Type B pancreatic cell (in vitro differentiated cells): ENCODE results near the gene MFRP. TPM values are rescaled to one million over a fixed set of nuclear protein-coding genes. Genes with fewer than 3 reads are reported as not detected.

Experiments
- DNase-seq: peaks from one replicate; pipeline ENCODE4 v3.0.0; 2021; ENCODE audit warnings: mixed read lengths; ENCODE audit not compliant: unreplicated experiment; ENCODE audit errors: extremely low spot score
- H3K27ac Mint-ChIP-seq: 2 replicates; pipeline ENCODE4 v1.8.0; 2021; ENCODE audit warnings: mild to moderate bottlenecking, mixed read lengths
- H3K27me3 Mint-ChIP-seq: 2 replicates; pipeline ENCODE4 v1.8.0; 2021; ENCODE audit warnings: mixed read lengths
- H3K36me3 Mint-ChIP-seq: 2 replicates; pipeline ENCODE4 v1.8.0; 2021; ENCODE audit warnings: mixed read lengths
- H3K4me1 Mint-ChIP-seq: one replicate; pipeline ENCODE4 v1.8.0; 2021; ENCODE audit warnings: mixed read lengths; ENCODE audit not compliant: unreplicated experiment
- H3K4me3 Mint-ChIP-seq: 2 replicates; pipeline ENCODE4 v1.8.0; 2021; ENCODE audit warnings: mild to moderate bottlenecking, mixed read lengths
- H3K9me3 Mint-ChIP-seq: 2 replicates; pipeline ENCODE4 v1.8.0; 2021; ENCODE audit warnings: mixed read lengths
- total RNA-seq: library from RNA; stranded (reverse); gene quantifications from 2 replicates; pipeline ENCODE4 v1.2.1, GENCODE V29; 2021; ENCODE audit warnings: low replicate concordance
- TF ChIP-seq, protein P1 (sequence below): fragments of 200-600 bp; sonication (generic); conservative IDR thresholded peaks from 2 replicates; pipeline ENCODE4 v1.5.0; 2021; ENCODE audit warnings: antibody characterized with exemption, mild to moderate bottlenecking

Gene MFRP
- total RNA-seq, 1 donor from 2014 or later = not detected

DNA sequence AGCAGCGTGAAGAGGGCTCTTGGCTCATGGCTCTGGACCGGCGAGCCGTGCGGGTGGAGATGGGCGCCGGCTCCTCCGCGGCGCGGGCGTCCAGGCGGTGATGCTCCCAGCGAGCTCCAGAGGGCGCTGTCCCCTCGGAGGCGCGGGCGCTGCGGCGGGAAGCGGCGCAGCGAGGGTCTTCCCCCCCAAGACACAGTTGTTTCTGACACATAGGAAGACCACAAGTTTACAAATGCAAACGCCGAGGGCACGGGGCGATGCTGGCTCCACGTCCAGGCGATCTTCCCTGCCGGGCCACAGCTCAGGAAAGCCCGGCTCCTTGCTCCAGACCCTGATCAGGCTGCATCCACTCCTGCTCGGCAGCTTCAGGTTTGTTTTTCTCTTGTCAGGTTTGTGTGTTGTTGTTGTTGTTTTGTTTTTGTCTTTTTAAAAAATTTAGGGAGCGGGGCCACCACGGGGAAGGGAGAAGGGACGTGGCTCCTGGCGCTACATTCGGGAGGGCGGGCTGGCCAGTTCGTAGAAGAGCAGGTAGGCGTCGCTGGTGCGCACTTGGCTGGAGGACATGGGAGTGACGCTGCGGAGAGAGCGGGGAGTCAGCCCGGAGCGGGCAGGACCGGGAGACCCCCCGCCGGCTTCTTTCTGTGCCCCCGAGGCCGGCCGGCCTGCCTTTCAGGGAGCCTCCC lies 10.0 kb upstream of the MFRP start:
- H3K9me3 Mint-ChIP-seq = no peaks in the 10 kb centered on the region
- peak overlapping the region; percentile 74 for H3K27ac Mint-ChIP-seq
- DNase-seq = no peak
- H3K36me3 Mint-ChIP-seq = peaks cover 6% of the 10 kb centered on the region
- H3K27me3 Mint-ChIP-seq = peaks cover 8% of the 10 kb centered on the region
- peaks cover 14% of the 10 kb centered on the region for H3K4me1 Mint-ChIP-seq
- TF ChIP-seq, protein P1, sequence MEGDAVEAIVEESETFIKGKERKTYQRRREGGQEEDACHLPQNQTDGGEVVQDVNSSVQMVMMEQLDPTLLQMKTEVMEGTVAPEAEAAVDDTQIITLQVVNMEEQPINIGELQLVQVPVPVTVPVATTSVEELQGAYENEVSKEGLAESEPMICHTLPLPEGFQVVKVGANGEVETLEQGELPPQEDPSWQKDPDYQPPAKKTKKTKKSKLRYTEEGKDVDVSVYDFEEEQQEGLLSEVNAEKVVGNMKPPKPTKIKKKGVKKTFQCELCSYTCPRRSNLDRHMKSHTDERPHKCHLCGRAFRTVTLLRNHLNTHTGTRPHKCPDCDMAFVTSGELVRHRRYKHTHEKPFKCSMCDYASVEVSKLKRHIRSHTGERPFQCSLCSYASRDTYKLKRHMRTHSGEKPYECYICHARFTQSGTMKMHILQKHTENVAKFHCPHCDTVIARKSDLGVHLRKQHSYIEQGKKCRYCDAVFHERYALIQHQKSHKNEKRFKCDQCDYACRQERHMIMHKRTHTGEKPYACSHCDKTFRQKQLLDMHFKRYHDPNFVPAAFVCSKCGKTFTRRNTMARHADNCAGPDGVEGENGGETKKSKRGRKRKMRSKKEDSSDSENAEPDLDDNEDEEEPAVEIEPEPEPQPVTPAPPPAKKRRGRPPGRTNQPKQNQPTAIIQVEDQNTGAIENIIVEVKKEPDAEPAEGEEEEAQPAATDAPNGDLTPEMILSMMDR = peak; percentile 99
- peak overlapping the region; percentile 93 for H3K4me3 Mint-ChIP-seq

DNA sequence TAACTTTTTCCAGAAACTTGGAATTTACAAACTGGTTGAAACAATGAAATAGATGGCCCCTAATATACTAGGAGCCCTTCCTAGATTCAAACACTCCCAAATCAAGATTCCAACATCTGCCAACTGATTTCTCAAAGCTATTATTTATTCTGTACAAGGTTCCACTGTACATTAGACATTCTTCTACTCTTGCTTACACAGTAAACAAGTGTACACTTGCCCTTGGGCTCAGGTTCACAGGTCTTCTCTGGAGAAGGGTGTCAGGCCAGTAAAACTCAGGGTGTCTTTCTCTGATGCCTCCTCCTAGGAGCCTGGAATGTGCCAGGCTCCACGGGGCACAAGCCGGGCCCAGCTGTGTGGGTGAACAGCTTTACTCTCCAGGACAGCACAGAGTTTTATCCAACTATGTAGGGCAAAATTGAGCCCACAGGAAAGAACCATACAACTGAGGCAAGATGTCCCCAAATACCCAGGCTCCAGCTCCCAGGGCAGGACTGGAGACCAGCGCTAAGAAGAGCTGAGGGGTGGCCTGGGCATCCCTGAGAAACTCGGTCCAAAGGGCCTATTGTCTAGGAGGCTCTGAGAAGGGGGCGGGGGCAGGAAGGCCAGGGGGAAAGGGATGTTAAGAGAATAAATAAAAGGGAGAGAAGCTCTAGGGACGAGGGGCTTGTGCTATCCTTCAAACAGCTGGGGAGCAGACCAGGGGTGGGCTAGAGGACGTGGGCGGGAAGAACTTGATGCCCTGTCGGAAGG lies 8.8 kb upstream of the MFRP start:
- Mint-ChIP-seq H3K36me3 (peaks cover 6% of the 10 kb centered on the region), H3K4me3 (peak overlapping the region; percentile 45), H3K9me3 (no peaks in the 10 kb centered on the region), H3K4me1 (peaks cover 6% of the 10 kb centered on the region), H3K27ac (no peak overlapping the region), H3K27me3 (peaks cover 12% of the 10 kb centered on the region)
- no peak for DNase-seq
- TF ChIP-seq, protein P1 = no peak

GRCh38 chr11:119352857-119353260 lies 6.4 kb upstream of the MFRP start:
- Mint-ChIP-seq H3K9me3 (no peaks in the 10 kb centered on the region), H3K27ac (peak overlapping the region; percentile 32), H3K4me3 (peak overlapping the region; percentile 37), H3K36me3 (peaks cover 6% of the 10 kb centered on the region), H3K4me1 (peaks cover 6% of the 10 kb centered on the region), H3K27me3 (peaks cover 15% of the 10 kb centered on the region)
- no peak for DNase-seq
- TF ChIP-seq, protein P1 = no peak

DNA sequence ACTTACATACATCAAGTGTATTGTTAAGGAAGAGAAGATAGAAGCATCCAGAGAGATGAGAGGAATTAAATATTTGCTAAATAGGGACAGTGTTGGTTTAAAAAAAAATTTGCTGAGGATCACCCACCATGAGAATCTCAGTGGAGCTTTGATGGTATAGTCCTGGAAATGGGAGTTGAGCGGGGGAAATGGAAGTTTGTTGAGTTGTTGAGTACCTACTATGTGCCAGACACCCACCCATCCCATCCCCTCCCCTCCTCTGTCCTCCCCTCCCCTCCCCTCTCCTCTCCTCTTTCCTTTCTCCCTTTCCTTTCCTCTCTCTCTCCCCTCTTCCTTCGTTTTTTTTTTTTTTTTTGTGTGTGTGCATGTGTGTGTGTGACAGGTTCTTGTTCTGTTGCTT lies 4.7 kb upstream of the MFRP start:
- Mint-ChIP-seq H3K9me3 (no peaks in the 10 kb centered on the region), H3K4me3 (no peak overlapping the region), H3K27me3 (peaks cover 26% of the 10 kb centered on the region), H3K36me3 (no peaks in the 10 kb centered on the region), H3K4me1 (peaks cover 6% of the 10 kb centered on the region), H3K27ac (no peak overlapping the region)
- TF ChIP-seq, protein P1 = no peak
- no peak for DNase-seq

GRCh38 chr11:119350302-119350701 lies 3.8 kb upstream of the MFRP start:
- Mint-ChIP-seq H3K9me3 (no peaks in the 10 kb centered on the region), H3K27me3 (peaks cover 27% of the 10 kb centered on the region), H3K4me3 (no peak overlapping the region), H3K36me3 (no peaks in the 10 kb centered on the region), H3K4me1 (peaks cover 6% of the 10 kb centered on the region), H3K27ac (no peak overlapping the region)
- DNase-seq = no peak
- TF ChIP-seq, protein P1 = no peak
